Right lobe of liver (tissue), 6 donors: ENCODE results near the gene CENPU. TPM values are rescaled to one million over a fixed set of nuclear protein-coding genes. Genes with fewer than 3 reads are reported as not detected.

Experiments used
- ATAC-seq, 4 donors: fragments of 200-7000 bp; cut with Tn5 transposase; one replicate each; pipeline ENCODE4 v1.9.1; 2020; ENCODE audit warnings: mild to moderate bottlenecking in 4 of 4, moderate library complexity in 4 of 4
- DNase-seq, 3 donors: peaks; one replicate each; pipeline ENCODE4 v3.0.0-alpha.2; 2020
- H3K27ac ChIP-seq, 3 donors: fragments of 200-600 bp; one replicate each; pipeline ENCODE4 v1.8.0; 2022
- H3K27me3 ChIP-seq, 2 donors: fragments of 200-600 bp; one replicate each; pipeline ENCODE4 v1.8.0; 2022
- H3K36me3 ChIP-seq, 4 donors: fragments of 200-600 bp; sonication (generic) in 1 of 4; one replicate each; pipeline versions ENCODE4 v1.5.1 to v1.8.0; 2017 to 2022; ENCODE audit warnings: control low read depth in 1 of 4
- H3K4me1 ChIP-seq, 4 donors: fragments of 200-600 bp; sonication (generic) in 1 of 4; one replicate each; pipeline versions ENCODE4 v1.5.1 to v1.8.0; 2017 to 2022; ENCODE audit warnings: control low read depth in 1 of 4
- H3K4me3 ChIP-seq, 3 donors: fragments of 200-600 bp; one replicate each; pipeline ENCODE4 v1.8.0; 2022
- H3K9me3 ChIP-seq, 4 donors: fragments of 200-600 bp; sonication (generic) in 1 of 4; one replicate each; pipeline versions ENCODE4 v1.5.1 to v1.8.0; 2017 to 2022; ENCODE audit warnings: control low read depth in 1 of 4
- POLR2A ChIP-seq: fragments of 450-650 bp; IDR thresholded peaks from one replicate; pipeline ENCODE4 v1.6.1; 2017; ENCODE audit warnings: antibody characterized with exemption, mild to moderate bottlenecking
- WGBS: methylation state at CpG from one replicate; pipeline ENCODE4 v1.1.6; 2018; ENCODE audit warnings: low coverage, low lambda C conversion rate; ENCODE audit not compliant: insufficient coverage; ENCODE audit errors: missing lambda C conversion rate; 5-methylcytosine and 5-hydroxymethylcytosine counted together
- intact Hi-C, 2 donors: fragments of 100-400 bp; cut with DNase I; formaldehyde crosslinking; loops; one replicate each; pipeline versions ENCODE4 v1.11.2 to v1.14.1; 2022
- total RNA-seq, 6 experiments: library from RNA; depleted of rRNA in 2 of 6; stranded (reverse); fragments of >200 nt in 2 of 6; fragmentation: NEBNext Ultra II Directional in 3 of 6; extraction: Animal tissue kit (Norgen Biotek cat#: 25700) in 3 of 6; gene quantifications; one replicate each; pipeline versions ENCODE4 v1.1.0 to v1.2.4, GENCODE V29; 2016 to 2023
- TF ChIP-seq, protein P1 (sequence below), 4 donors: fragments of 200-600 bp in 3 of 4; fragments of 450-650 bp in 1 of 4; IDR thresholded peaks; one replicate each; pipeline versions ENCODE4 v1.5.1 to v1.8.0; 2016 to 2022; ENCODE audit warnings: antibody characterized with exemption in 4 of 4, mild to moderate bottlenecking in 2 of 4
- donor health status: DM: no; HTN: yes; CAD: no.
- donor health status: DM: no; HTN: no; CAD: no.
- donor health status: DM: no; HTN: no; CAD: no.
- donor health status: DM: no; HTN: yes; CAD: no.
- donor health status: DM: no; HTN: yes; CAD: no.

Gene CENPU
- total RNA-seq, 6 experiments from 2014 or later, result 0.84 to 10.0 (median 1.5) TPM

DNA sequence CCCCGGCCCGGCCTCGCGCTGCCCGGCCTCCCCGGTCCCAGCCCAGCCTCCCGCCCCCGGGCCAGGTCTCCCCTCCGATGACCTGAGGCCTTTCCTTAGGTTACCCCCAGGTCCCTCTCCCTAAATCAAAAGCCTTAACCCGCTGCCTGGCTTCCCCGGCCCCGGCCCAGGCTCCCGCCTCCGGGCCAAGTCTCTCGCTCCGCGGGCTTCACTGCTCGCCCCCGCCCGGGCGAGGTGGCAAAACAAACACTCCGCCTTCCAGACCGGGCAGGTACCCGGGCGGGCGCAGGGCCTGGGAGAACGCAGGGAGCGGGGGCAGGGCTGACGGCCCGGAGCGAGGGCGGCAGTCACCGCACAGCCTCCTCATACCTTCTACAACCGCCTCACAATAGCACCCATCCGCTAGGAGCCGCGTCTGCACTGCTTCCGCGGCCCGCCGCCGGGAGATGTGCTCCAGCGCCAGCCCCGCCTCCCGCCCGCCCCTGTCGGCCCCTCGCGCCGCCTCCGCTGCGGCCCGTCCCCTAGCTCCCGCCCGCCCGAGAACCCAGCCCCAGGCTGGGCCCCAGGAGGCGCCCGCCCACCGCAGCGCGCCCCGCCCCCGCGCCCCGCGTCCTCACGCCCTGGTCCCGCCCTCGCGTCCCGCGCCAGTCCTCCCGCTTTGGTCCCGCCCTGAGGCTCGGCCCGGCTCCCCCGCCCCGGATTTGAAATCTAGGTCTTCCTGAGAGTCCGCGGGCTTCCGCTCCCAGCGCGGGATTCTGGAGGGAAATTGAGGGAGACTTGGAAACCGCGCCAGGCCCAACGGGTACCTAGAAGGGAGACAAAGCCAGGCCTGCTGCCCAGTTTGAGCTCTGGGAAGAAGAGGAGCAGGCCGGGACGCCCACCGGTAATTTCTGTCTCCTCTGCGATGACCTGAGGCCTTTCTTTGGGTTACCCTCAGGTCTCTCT is 84.6 kb downstream of the CENPU start, which contains the start of the genes CASP3 and PRIMPOL:
Gene CASP3 (minus strand): TSS at position 422 of the 945 bp plus-strand sequence. CDS start 10,994 bp downstream, outside the sequence.
Gene PRIMPOL (plus strand): TSS at position 713 of the 945 bp plus-strand sequence. CDS start 7,403 bp downstream, outside the sequence.
- H3K27me3 ChIP-seq, result no peaks in the 10 kb centered on the region
- 0% methylated on average over 15 of the region's 90 CpGs for WGBS
- TF ChIP-seq, protein P1, sequence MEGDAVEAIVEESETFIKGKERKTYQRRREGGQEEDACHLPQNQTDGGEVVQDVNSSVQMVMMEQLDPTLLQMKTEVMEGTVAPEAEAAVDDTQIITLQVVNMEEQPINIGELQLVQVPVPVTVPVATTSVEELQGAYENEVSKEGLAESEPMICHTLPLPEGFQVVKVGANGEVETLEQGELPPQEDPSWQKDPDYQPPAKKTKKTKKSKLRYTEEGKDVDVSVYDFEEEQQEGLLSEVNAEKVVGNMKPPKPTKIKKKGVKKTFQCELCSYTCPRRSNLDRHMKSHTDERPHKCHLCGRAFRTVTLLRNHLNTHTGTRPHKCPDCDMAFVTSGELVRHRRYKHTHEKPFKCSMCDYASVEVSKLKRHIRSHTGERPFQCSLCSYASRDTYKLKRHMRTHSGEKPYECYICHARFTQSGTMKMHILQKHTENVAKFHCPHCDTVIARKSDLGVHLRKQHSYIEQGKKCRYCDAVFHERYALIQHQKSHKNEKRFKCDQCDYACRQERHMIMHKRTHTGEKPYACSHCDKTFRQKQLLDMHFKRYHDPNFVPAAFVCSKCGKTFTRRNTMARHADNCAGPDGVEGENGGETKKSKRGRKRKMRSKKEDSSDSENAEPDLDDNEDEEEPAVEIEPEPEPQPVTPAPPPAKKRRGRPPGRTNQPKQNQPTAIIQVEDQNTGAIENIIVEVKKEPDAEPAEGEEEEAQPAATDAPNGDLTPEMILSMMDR (IDR thresholded peaks at IDR 0.05), result peak; percentile 13 to 44 (median 22)
- peak; percentile 96 for TF ChIP-seq POLR2A
- peaks cover 0 to 42% (median 17%) of the 10 kb centered on the region in 4 donors for H3K4me1 ChIP-seq
- ATAC-seq, result peak; percentile 89 to 98 (median 93)
- intact Hi-C loops, result no loop called here
- H3K36me3 ChIP-seq, result no peaks in the 10 kb centered on the region
- peak within 1 kb of the TSS; percentile 90 to 98 (median 94) for H3K27ac ChIP-seq
- peak within 1 kb of the TSS; percentile 76 to 90 (median 78) for H3K4me3 ChIP-seq
- H3K9me3 ChIP-seq, result no peaks in the 10 kb centered on the region
- peak; percentile 99 for DNase-seq

DNA sequence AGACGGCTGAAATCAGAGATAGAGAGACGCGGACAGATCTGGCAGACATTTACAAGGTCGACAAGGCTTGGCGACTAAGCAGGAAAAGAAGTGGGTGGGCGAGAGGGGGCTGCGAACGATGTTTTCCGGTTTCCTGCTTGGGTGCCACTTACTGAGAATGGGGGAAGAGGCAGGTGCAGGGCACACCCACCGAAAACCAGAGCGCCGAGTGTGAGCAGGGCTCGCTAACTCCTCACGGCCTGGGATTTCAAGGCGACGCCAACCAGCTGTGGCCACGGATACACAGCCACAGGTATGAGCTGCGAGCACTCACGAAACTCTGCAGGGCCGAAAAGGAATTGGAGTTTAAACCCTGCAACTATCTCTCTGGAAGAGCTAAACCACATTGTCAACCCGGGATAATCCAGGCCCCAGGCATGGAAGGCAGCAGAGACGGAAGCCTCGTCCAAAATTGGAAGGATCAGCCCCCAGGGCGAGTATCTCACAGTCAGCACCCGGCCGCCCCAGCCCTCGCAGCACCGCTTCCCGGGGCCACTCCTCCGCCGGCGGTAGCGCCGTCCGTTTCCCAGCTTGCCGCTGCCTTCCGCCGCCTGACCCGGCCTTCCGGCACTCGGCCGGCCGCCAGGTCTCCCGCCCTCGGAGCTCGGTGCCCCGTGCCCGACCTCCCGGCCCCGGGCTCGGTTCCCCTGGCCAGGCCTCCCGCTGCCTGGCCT is 85.4 kb downstream of the CENPU start:
- WGBS, result 0% methylated on average over 14 of the region's 52 CpGs
- H3K27me3 ChIP-seq, result no peaks in the 10 kb centered on the region
- TF ChIP-seq, protein P1 (IDR thresholded peaks at IDR 0.05), result no peak
- TF ChIP-seq POLR2A, result no peak
- ATAC-seq (peak; percentile 44 to 63 (median 56)), DNase-seq (peak; percentile 75 to 83 (median 79))
- H3K4me1 ChIP-seq, result peaks cover 0 to 42% (median 17%) of the 10 kb centered on the region in 4 donors
- H3K9me3 ChIP-seq, result no peaks in the 10 kb centered on the region
- intact Hi-C loops, result no loop called here
- no peaks in the 10 kb centered on the region for H3K36me3 ChIP-seq
- H3K4me3 ChIP-seq, result peak overlapping the region; percentile 74 to 90 (median 76)
- H3K27ac ChIP-seq, result peak overlapping the region; percentile 90 to 98 (median 94)

- Histone ChIP-seq H3K4me3 (peak overlapping the region; percentile 74 to 90 (median 76)), H3K9me3 (no peaks in the 10 kb centered on the region), H3K27ac (peak overlapping the region; percentile 90 to 98 (median 94)), H3K27me3 (no peaks in the 10 kb centered on the region), H3K4me1 (peaks cover 0 to 42% (median 17%) of the 10 kb centered on the region in 4 donors), H3K36me3 (no peaks in the 10 kb centered on the region)
- ATAC-seq, result no peak
- TF ChIP-seq, protein P1 (IDR thresholded peaks at IDR 0.05), result no peak
- TF ChIP-seq POLR2A, result no peak
- intact Hi-C loops, result no loop called here
- WGBS, result 0% methylated on average over 6 of the region's 6 CpGs
- DNase-seq, result no peak
Measured at GRCh38 chr4:184648054-184648312, 85.9 kb downstream of the CENPU start.

GRCh38 chr4:184647266-184648053 is 86.4 kb downstream of the CENPU start:
- intact Hi-C loops, result no loop called here
- TF ChIP-seq, protein P1 (IDR thresholded peaks at IDR 0.05), result no peak
- TF ChIP-seq POLR2A, result no peak
- Histone ChIP-seq H3K36me3 (no peaks in the 10 kb centered on the region), H3K9me3 (no peaks in the 10 kb centered on the region), H3K27ac (peak overlapping the region; percentile 90 to 98 (median 94)), H3K4me1 (peaks cover 0 to 42% (median 17%) of the 10 kb centered on the region in 4 donors), H3K27me3 (no peaks in the 10 kb centered on the region), H3K4me3 (peak overlapping the region; percentile 74 to 90 (median 76))
- ATAC-seq (no peak), DNase-seq (no peak)
- WGBS, result 29% methylated on average over 7 of the region's 7 CpGs
